VCaP (cell line): ENCODE measurements around the gene PSMB5.

Experiments used
- H3K27ac ChIP-seq: fragments of 450-650 bp; 2 replicates; pipeline ENCODE4 v1.5.1; 2017
- CTCF ChIP-seq: fragments of 450-650 bp; conservative IDR thresholded peaks from 2 replicates; pipeline ENCODE4 v1.5.1; 2017; ENCODE audit warnings: mild to moderate bottlenecking, moderate library complexity

The PSMB5 gene

GRCh38 chr14:23057757-23058653 lies 23.3 kb upstream of the PSMB5 start:
- peak overlapping the region; percentile 74 for H3K27ac ChIP-seq
- peak; percentile 95 for TF ChIP-seq CTCF

- TF ChIP-seq CTCF = no peak
- H3K27ac ChIP-seq = peak within 1 kb of the TSS; percentile 74
These were observed 22.5 kb upstream of the PSMB5 start, which contains the start of gene CDH24 for GRCh38 chr14:23056956-23057756. TSS of gene CDH24 (minus strand) at chr14:23057520. CDS start at chr14:23055733, 1,787 bp downstream.

GRCh38 chr14:23056145-23056955 lies 21.6 kb upstream of the PSMB5 start:
- H3K27ac ChIP-seq = peak overlapping the region; percentile 74; the same call in 1 of the 2 replicates
- peak; percentile 89 for TF ChIP-seq CTCF

GRCh38 chr14:23055621-23056144 lies 21.0 kb upstream of the PSMB5 start:
- TF ChIP-seq CTCF = no peak

GRCh38 chr14:23055147-23055550 lies 20.4 kb upstream of the PSMB5 start:
- no peak for TF ChIP-seq CTCF
- no peak overlapping the region for H3K27ac ChIP-seq

More at GRCh38 chr14:23055621-23056144, 21.0 kb upstream of the PSMB5 start:
- peak overlapping the region; percentile 74; the same call in 1 of the 2 replicates for H3K27ac ChIP-seq

GRCh38 chr14:23054000-23054811 lies 19.5 kb upstream of the PSMB5 start:
- TF ChIP-seq CTCF = no peak

More at GRCh38 chr14:23054000-23054811, 19.5 kb upstream of the PSMB5 start:
- H3K27ac ChIP-seq = no peak overlapping the region
